ENCODE results near the gene FSIP1. TPM values are rescaled to one million over a fixed set of nuclear protein-coding genes. Genes with fewer than 3 reads are reported as not detected.

The FSIP1 gene
- total RNA-seq, 4 donors from 2014 or later = 0.38 to 0.91 (median 0.57) TPM; not detected in 1

- TF ChIP-seq, protein P1, sequence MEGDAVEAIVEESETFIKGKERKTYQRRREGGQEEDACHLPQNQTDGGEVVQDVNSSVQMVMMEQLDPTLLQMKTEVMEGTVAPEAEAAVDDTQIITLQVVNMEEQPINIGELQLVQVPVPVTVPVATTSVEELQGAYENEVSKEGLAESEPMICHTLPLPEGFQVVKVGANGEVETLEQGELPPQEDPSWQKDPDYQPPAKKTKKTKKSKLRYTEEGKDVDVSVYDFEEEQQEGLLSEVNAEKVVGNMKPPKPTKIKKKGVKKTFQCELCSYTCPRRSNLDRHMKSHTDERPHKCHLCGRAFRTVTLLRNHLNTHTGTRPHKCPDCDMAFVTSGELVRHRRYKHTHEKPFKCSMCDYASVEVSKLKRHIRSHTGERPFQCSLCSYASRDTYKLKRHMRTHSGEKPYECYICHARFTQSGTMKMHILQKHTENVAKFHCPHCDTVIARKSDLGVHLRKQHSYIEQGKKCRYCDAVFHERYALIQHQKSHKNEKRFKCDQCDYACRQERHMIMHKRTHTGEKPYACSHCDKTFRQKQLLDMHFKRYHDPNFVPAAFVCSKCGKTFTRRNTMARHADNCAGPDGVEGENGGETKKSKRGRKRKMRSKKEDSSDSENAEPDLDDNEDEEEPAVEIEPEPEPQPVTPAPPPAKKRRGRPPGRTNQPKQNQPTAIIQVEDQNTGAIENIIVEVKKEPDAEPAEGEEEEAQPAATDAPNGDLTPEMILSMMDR (IDR thresholded peaks at IDR 0.05) = no peak
- TF ChIP-seq POLR2A (IDR thresholded peaks at IDR 0.05) = no peak
- no peak overlapping the region for H3K4me3 ChIP-seq
- no peaks in the 10 kb centered on the region for H3K27me3 ChIP-seq
- H3K36me3 ChIP-seq = peaks cover 0 to 41% (median 3%) of the 10 kb centered on the region in 3 donors
- WGBS, 2 donors = 90 to 95% methylated on average over 2 of the region's 2 CpGs
- H3K9me3 ChIP-seq = no peaks in the 10 kb centered on the region
- DNase-seq = no peak
- no peak overlapping the region for H3K27ac ChIP-seq
- intact Hi-C loops (cut with DNase I) = no loop called here
- H3K4me1 ChIP-seq = peaks cover 0 to 11% (median 0%) of the 10 kb centered on the region in 3 donors
Measured at GRCh38 chr15:39597336-39597735, 185.3 kb downstream of the FSIP1 start.

DNA sequence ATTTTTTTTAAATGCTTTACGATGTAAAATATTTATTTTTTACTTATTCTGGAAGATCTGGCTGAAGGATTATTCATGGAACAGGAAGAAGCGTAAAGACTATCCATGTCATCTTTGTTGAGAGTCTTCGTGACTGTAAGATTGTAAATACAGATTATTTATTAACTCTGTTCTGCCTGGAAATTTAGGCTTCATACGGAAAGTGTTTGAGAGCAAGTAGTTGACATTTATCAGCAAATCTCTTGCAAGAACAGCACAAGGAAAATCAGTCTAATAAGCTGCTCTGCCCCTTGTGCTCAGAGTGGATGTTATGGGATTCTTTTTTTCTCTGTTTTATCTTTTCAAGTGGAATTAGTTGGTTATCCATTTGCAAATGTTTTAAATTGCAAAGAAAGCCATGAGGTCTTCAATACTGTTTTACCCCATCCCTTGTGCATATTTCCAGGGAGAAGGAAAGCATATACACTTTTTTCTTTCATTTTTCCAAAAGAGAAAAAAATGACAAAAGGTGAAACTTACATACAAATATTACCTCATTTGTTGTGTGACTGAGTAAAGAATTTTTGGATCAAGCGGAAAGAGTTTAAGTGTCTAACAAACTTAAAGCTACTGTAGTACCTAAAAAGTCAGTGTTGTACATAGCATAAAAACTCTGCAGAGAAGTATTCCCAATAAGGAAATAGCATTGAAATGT, 186.1 kb downstream of the FSIP1 start:
- no peak for DNase-seq
- TF ChIP-seq, protein P1 (IDR thresholded peaks at IDR 0.05) = no peak
- peak in 1 of 4 donors; percentile 16 for TF ChIP-seq POLR2A (IDR thresholded peaks at IDR 0.05)
- Histone ChIP-seq H3K27me3 (no peaks in the 10 kb centered on the region), H3K27ac (no peak overlapping the region), H3K4me1 (peaks cover 0 to 11% (median 0%) of the 10 kb centered on the region in 3 donors), H3K4me3 (no peak overlapping the region), H3K36me3 (peaks cover 0 to 50% (median 8%) of the 10 kb centered on the region in 3 donors), H3K9me3 (no peaks in the 10 kb centered on the region)
- intact Hi-C loops (cut with DNase I) = no loop called here
- WGBS, 2 donors = 73 to 74% methylated on average over 5 of the region's 5 CpGs

DNA sequence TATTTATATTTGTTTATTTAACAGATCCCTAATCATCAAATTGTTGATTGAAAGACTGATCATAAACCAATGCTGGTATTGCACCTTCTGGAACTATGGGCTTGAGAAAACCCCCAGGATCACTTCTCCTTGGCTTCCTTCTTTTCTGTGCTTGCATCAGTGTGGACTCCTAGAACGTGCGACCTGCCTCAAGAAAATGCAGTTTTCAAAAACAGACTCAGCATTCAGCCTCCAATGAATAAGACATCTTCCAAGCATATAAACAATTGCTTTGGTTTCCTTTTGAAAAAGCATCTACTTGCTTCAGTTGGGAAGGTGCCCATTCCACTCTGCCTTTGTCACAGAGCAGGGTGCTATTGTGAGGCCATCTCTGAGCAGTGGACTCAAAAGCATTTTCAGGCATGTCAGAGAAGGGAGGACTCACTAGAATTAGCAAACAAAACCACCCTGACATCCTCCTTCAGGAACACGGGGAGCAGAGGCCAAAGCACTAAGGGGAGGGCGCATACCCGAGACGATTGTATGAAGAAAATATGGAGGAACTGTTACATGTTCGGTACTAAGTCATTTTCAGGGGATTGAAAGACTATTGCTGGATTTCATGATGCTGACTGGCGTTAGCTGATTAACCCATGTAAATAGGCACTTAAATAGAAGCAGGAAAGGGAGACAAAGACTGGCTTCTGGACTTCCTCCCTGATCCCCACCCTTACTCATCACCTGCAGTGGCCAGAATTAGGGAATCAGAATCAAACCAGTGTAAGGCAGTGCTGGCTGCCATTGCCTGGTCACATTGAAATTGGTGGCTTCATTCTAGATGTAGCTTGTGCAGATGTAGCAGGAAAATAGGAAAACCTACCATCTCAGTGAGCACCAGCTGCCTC, 187.1 kb downstream of the FSIP1 start:
- peak in 1 of 4 donors; percentile 35 for TF ChIP-seq POLR2A (IDR thresholded peaks at IDR 0.05)
- TF ChIP-seq, protein P1 (IDR thresholded peaks at IDR 0.05) = no peak
- Histone ChIP-seq H3K27ac (peak overlapping the region in 1 of 4 donors; percentile 7), H3K4me1 (peaks cover 0 to 14% (median under 1%) of the 10 kb centered on the region in 3 donors), H3K9me3 (no peaks in the 10 kb centered on the region), H3K36me3 (peaks cover 0 to 59% (median 17%) of the 10 kb centered on the region in 3 donors), H3K27me3 (no peaks in the 10 kb centered on the region), H3K4me3 (no peak overlapping the region)
- 68 to 82% methylated on average over 8 of the region's 8 CpGs for WGBS, 2 donors
- no peak for DNase-seq
- intact Hi-C loops (cut with DNase I) = no loop called here

- TF ChIP-seq POLR2A (IDR thresholded peaks at IDR 0.05) = no peak
- TF ChIP-seq, protein P1 (IDR thresholded peaks at IDR 0.05) = no peak
- intact Hi-C loops (cut with DNase I) = no loop called here
- H3K4me3 ChIP-seq = no peak overlapping the region
Measured at GRCh38 chr15:39594446-39595337, 187.9 kb downstream of the FSIP1 start.

More at GRCh38 chr15:39594446-39595337, 187.9 kb downstream of the FSIP1 start:
- Histone ChIP-seq H3K36me3 (peaks cover 0 to 68% (median 21%) of the 10 kb centered on the region in 3 donors), H3K27me3 (no peaks in the 10 kb centered on the region), H3K9me3 (no peaks in the 10 kb centered on the region), H3K4me1 (peaks cover 0 to 16% (median 6%) of the 10 kb centered on the region in 3 donors), H3K27ac (no peak overlapping the region)
- WGBS, 2 donors = 73 to 75% methylated on average over 5 of the region's 5 CpGs
- DNase-seq = no peak
